Keratinocyte (primary cell): ENCODE measurements around the gene CC2D2B. TPM values are rescaled to one million over a fixed set of nuclear protein-coding genes. Genes with fewer than 3 reads are reported as not detected.
"Not testable (repeated sequence)": the region's sequence is repeated elsewhere in the genome, so short reads cannot be mapped to it uniquely, and the experiment has no call there.

Source experiments
- DNase-seq: peaks from one replicate; pipeline ENCODE4 v3.0.0-alpha.2; 2011; ENCODE audit warnings: low read depth, missing footprints, low spot score
- FAIRE-seq: peaks from 2 replicates; lab custom pipeline; 2011; peaks lifted over from hg19 to GRCh38; lab: Jason Lieb, UNC
- H2AFZ ChIP-seq: 2 replicates; pipeline ENCODE4 v1.6.0; 2012; ENCODE audit warnings: low read length, control low read depth, inconsistent platforms; ENCODE audit not compliant: control insufficient read depth
- H3K27ac ChIP-seq: 2 replicates; pipeline ENCODE4 v1.5.1; 2011; ENCODE audit warnings: low read length; ENCODE audit not compliant: control insufficient read depth, insufficient read depth
- H3K27me3 ChIP-seq: 3 replicates; pipeline ENCODE4 v1.6.0; 2011; ENCODE audit warnings: low read length; ENCODE audit not compliant: control insufficient read depth, insufficient read depth; ENCODE audit errors: extremely low read depth
- H3K36me3 ChIP-seq, 2 experiments: 2 replicates in 1 of 2; 3 replicates in 1 of 2; pipeline ENCODE4 v1.5.1; 2011; ENCODE audit warnings: low read length in 2 of 2, mild to moderate bottlenecking in 1 of 2; ENCODE audit not compliant: control insufficient read depth in 2 of 2, insufficient read depth in 2 of 2; ENCODE audit errors: extremely low read depth in 1 of 2
- H3K4me1 ChIP-seq: 3 replicates; pipeline ENCODE4 v1.5.1; 2011; ENCODE audit warnings: low read length; ENCODE audit not compliant: control insufficient read depth, insufficient read depth; ENCODE audit errors: extremely low read depth
- H3K4me2 ChIP-seq: 3 replicates; pipeline ENCODE4 v1.6.0; 2011; ENCODE audit warnings: low read depth, low read length; ENCODE audit not compliant: control insufficient read depth, insufficient read depth; ENCODE audit errors: extremely low read depth
- H3K4me3 ChIP-seq, 3 experiments: fragments of 200-600 bp in 1 of 3; sonication (generic) in 1 of 3; 2 replicates in 2 of 3; 3 replicates in 1 of 3; pipeline ENCODE4 v1.5.1; 2011 to 2016; ENCODE audit warnings: low read length in 3 of 3, mild to moderate bottlenecking in 3 of 3, control low read depth in 2 of 3, inconsistent platforms in 1 of 3, low read depth in 1 of 3, mixed read lengths in 1 of 3, mixed run types in 1 of 3, moderate library complexity in 1 of 3; ENCODE audit not compliant: control insufficient read depth in 2 of 3, insufficient read depth in 2 of 3; ENCODE audit errors: extremely low read depth in 1 of 3
- H3K79me2 ChIP-seq: 2 replicates; pipeline ENCODE4 v1.6.0; 2012; ENCODE audit warnings: low read length; ENCODE audit not compliant: control insufficient read depth, insufficient read depth
- H3K9ac ChIP-seq: 3 replicates; pipeline ENCODE4 v1.6.0; 2011; ENCODE audit warnings: low read length; ENCODE audit not compliant: control insufficient read depth, insufficient read depth; ENCODE audit errors: extremely low read depth
- H3K9me1 ChIP-seq: 3 replicates; pipeline ENCODE4 v1.6.0; 2011; ENCODE audit warnings: low read length; ENCODE audit not compliant: control insufficient read depth, insufficient read depth; ENCODE audit errors: extremely low read depth
- H3K9me3 ChIP-seq: 2 replicates; pipeline ENCODE4 v1.5.1; 2012; ENCODE audit warnings: low read depth, low read length; ENCODE audit not compliant: control insufficient read depth
- H4K20me1 ChIP-seq: 3 replicates; pipeline ENCODE4 v1.6.0; 2011; ENCODE audit warnings: low read length; ENCODE audit not compliant: control insufficient read depth, insufficient read depth; ENCODE audit errors: extremely low read depth
- CTCF ChIP-seq, 3 experiments: IDR thresholded peaks in 1 of 3; conservative IDR thresholded peaks in 1 of 3; optimal IDR thresholded peaks in 1 of 3; 2 replicates in 2 of 3; 3 replicates in 1 of 3; pipeline versions ENCODE3 to v1.5.1; 2011; ENCODE audit warnings: low read length in 3 of 3, mild to moderate bottlenecking in 3 of 3, moderate library complexity in 2 of 3, control low read depth in 1 of 3, inconsistent platforms in 1 of 3; ENCODE audit not compliant: insufficient read depth in 2 of 3; ENCODE audit errors: extremely low read depth in 1 of 3
- EZH2 ChIP-seq: IDR thresholded peaks from one replicate; pipeline ENCODE4 v1.6.1; 2012; ENCODE audit warnings: inconsistent platforms, mild to moderate bottlenecking, low read length, moderate library complexity
- dilution Hi-C: fragments of 300-500 bp; cut with MboI; formaldehyde crosslinking; loops from one replicate; pipeline ENCODE4 v1.7.0; 2020; ENCODE audit warnings: low sequenced_read_pairs; ENCODE audit not compliant: extremely low pct_ligation_motif_present
- polyA plus RNA-seq, 5 experiments: library from polyadenylated mRNA; depleted of rRNA in 3 of 5; stranded (reverse) in 3 of 5; stranded (forward) in 1 of 5; unstranded in 1 of 5; fragments of >200 nt; gene quantifications; 1 replicate in 1 of 5; 2 replicates in 3 of 5; 3 replicates in 1 of 5; pipeline versions ENCODE4 v1.2.1 to v1.2.3, GENCODE V29; 2011 to 2012; ENCODE audit warnings: missing spikeins in 2 of 5, low read depth in 1 of 5, low replicate concordance in 1 of 5

CC2D2B gene
- polyA plus RNA-seq, 1 donor (not counting 4 experiments of a cell fraction or from before 2014, with no cell fraction given), result 0.10 TPM

- dilution Hi-C loops, result no loop called here
- H3K9ac ChIP-seq, result no peak overlapping the region
- no peak overlapping the region for H2AFZ ChIP-seq
- DNase-seq (no peak), FAIRE-seq (no peak)
- H3K4me3 ChIP-seq, result no peak overlapping the region
- H3K27ac ChIP-seq, result no peak overlapping the region
- H3K4me2 ChIP-seq, result no peak overlapping the region
- H3K79me2 ChIP-seq, result no peaks in the 10 kb centered on the region
- H3K4me1 ChIP-seq, result no peaks in the 10 kb centered on the region
- TF ChIP-seq CTCF (optimal IDR thresholded peaks at IDR 0.05 in 1 of 3, IDR thresholded peaks at IDR 0.05 in 1 of 3, conservative IDR thresholded peaks at IDR 0.05 in 1 of 3; ENCODE audit: extremely low read depth in 1 of 3, insufficient read depth in 2 of 3, low read length in 3 of 3) (no peak), EZH2 (no peak)
- no peaks in the 10 kb centered on the region for H3K36me3 ChIP-seq
- no peaks in the 10 kb centered on the region for H3K9me1 ChIP-seq
- no peaks in the 10 kb centered on the region for H3K9me3 ChIP-seq
- H4K20me1 ChIP-seq, result no peaks in the 10 kb centered on the region
- no peaks in the 10 kb centered on the region for H3K27me3 ChIP-seq
Measured at GRCh38 chr10:95987685-95988426, 80.1 kb downstream of the CC2D2B start.

- FAIRE-seq, result no peak
- Histone ChIP-seq H3K9me1 (no peaks in the 10 kb centered on the region), H4K20me1 (no peaks in the 10 kb centered on the region), H3K4me3 (no peak overlapping the region), H2AFZ (no peak overlapping the region), H3K27me3 (no peaks in the 10 kb centered on the region), H3K4me2 (no peak overlapping the region), H3K27ac (no peak overlapping the region), H3K79me2 (no peaks in the 10 kb centered on the region), H3K36me3 (no peaks in the 10 kb centered on the region), H3K9me3 (no peaks in the 10 kb centered on the region), H3K9ac (no peak overlapping the region), H3K4me1 (no peaks in the 10 kb centered on the region)
- dilution Hi-C loops, result no loop called here
- TF ChIP-seq EZH2 (no peak), CTCF (optimal IDR thresholded peaks at IDR 0.05 in 1 of 3, IDR thresholded peaks at IDR 0.05 in 1 of 3, conservative IDR thresholded peaks at IDR 0.05 in 1 of 3; ENCODE audit: extremely low read depth in 1 of 3, insufficient read depth in 2 of 3, low read length in 3 of 3) (no peak)
- DNase-seq, result no peak
Measured at GRCh38 chr10:95988702-95989101, 80.9 kb downstream of the CC2D2B start.

GRCh38 chr10:95994376-95994775 lies 86.6 kb downstream of the CC2D2B start:
- H4K20me1 ChIP-seq, H3K27ac ChIP-seq, dilution Hi-C loops, H3K9me3 ChIP-seq, H3K4me2 ChIP-seq, H3K4me3 ChIP-seq, H3K36me3 ChIP-seq, H3K9me1 ChIP-seq, H2AFZ ChIP-seq, H3K4me1 ChIP-seq, FAIRE-seq, H3K27me3 ChIP-seq, H3K9ac ChIP-seq, DNase-seq, H3K79me2 ChIP-seq: not testable (repeated sequence)
